GM11168 (cell line): ENCODE results near the gene KRTCAP2.
"Not testable (repeated sequence)": the region's sequence is repeated elsewhere in the genome, so short reads cannot be mapped to it uniquely, and the experiment has no call there.

Experiments used
- in situ Hi-C: fragments of 300-500 bp; cut with MboI; formaldehyde crosslinking; loops from one replicate; pipeline ENCODE4 v1.12.0; 2022; ENCODE audit warnings: low sequenced_read_pairs; ENCODE audit not compliant: unreplicated experiment

KRTCAP2 gene

GRCh38 chr1:155170806-155171205, 2.3 kb downstream of the KRTCAP2 start:
- in situ Hi-C loops = no loop called here

GRCh38 chr1:155170101-155170785, 2.9 kb downstream of the KRTCAP2 start:
- in situ Hi-C loops = no loop called here

- in situ Hi-C loops = loop anchor here (5.0 kb wide), 1 partner anchor 77 kb away; no protein-coding TSS in a partner anchor
Observed at GRCh38 chr1:155169541-155169940, 3.6 kb downstream of the KRTCAP2 start.

GRCh38 chr1:155168456-155169210, 4.5 kb downstream of the KRTCAP2 start:
- in situ Hi-C loops = loop anchor here (5.0 kb wide), 1 partner anchor 76 kb away; no protein-coding TSS in a partner anchor

- in situ Hi-C loops = loop anchor here (5.0 kb wide), 1 partner anchor 76 kb away; no protein-coding TSS in a partner anchor
Observed at GRCh38 chr1:155168105-155168445, 5.0 kb downstream of the KRTCAP2 start.

- in situ Hi-C loops = loop anchor here (5.0 kb wide), 1 partner anchor 75 kb away; no protein-coding TSS in a partner anchor
Observed at GRCh38 chr1:155167166-155168104, 5.7 kb downstream of the KRTCAP2 start.

GRCh38 chr1:155166471-155167165, 6.5 kb downstream of the KRTCAP2 start:
- in situ Hi-C loops = loop anchor here (5.0 kb wide), 1 partner anchor 74 kb away; no protein-coding TSS in a partner anchor

GRCh38 chr1:155166051-155166470, 7.0 kb downstream of the KRTCAP2 start:
- in situ Hi-C loops = loop anchor here (5.0 kb wide), 1 partner anchor 74 kb away; no protein-coding TSS in a partner anchor

GRCh38 chr1:155164625-155165024, 8.5 kb downstream of the KRTCAP2 start:
- in situ Hi-C loops = loop anchor here (5.0 kb wide), 1 partner anchor 72 kb away; no protein-coding TSS in a partner anchor

- in situ Hi-C loops = not testable (repeated sequence)
Observed at GRCh38 chr1:155163785-155164184, 9.3 kb downstream of the KRTCAP2 start.

- in situ Hi-C loops = not testable (repeated sequence)
Observed at GRCh38 chr1:155162631-155163030, 10.5 kb downstream of the KRTCAP2 start.

- in situ Hi-C loops = no loop called here
Observed at GRCh38 chr1:155160128-155160527, 13.0 kb downstream of the KRTCAP2 start.

GRCh38 chr1:155158991-155159390, 14.1 kb downstream of the KRTCAP2 start:
- in situ Hi-C loops = no loop called here

GRCh38 chr1:155155996-155156643, 17.0 kb downstream of the KRTCAP2 start:
- in situ Hi-C loops = not testable (repeated sequence)

GRCh38 chr1:155145491-155145890, 27.6 kb downstream of the KRTCAP2 start:
- in situ Hi-C loops = no loop called here

- in situ Hi-C loops = no loop called here
Observed at GRCh38 chr1:155141749-155142148, 31.4 kb downstream of the KRTCAP2 start.

- in situ Hi-C loops = no loop called here
Observed at GRCh38 chr1:155140630-155140953, 32.5 kb downstream of the KRTCAP2 start.

GRCh38 chr1:155139895-155140629, 33.0 kb downstream of the KRTCAP2 start, which contains the start of gene DPM3:
Gene DPM3, minus strand, starts transcription at chr1:155140531. Its CDS starts 291 bp downstream, at chr1:155140240.
- in situ Hi-C loops = no loop called here
